ENCODE results near the gene FANCI.

Gene FANCI

GRCh38 chr15:89209057-89209456 is 34.7 kb upstream of the FANCI start:
- H3K27ac ChIP-seq (ENCODE audit: low read length): no peak overlapping the region
- H3K9me2 ChIP-seq (replicated peaks; ENCODE audit: insufficient read depth, low read length): no peaks in the 10 kb centered on the region
- H4K20me1 ChIP-seq (ENCODE audit: insufficient read depth, low read length): no peaks in the 10 kb centered on the region
- TF ChIP-seq EZH2 (optimal IDR thresholded peaks at IDR 0.05; ENCODE audit: low read depth, low read length) (no peak), EZH2phosphoT487 (IDR thresholded peaks at IDR 0.05; ENCODE audit: low read length) (no peak), CTCF (IDR thresholded peaks at IDR 0.05; ENCODE audit: low read length) (no peak)
- DNase-seq: no peak
- H2AFZ ChIP-seq (ENCODE audit: low read length): no peak overlapping the region
- H3K79me2 ChIP-seq (ENCODE audit: low read length): no peaks in the 10 kb centered on the region
- H3K4me3 ChIP-seq (ENCODE audit: low read length): no peak overlapping the region
- peaks cover 3% of the 10 kb centered on the region; the same call in 1 of the 2 replicates for H3K4me1 ChIP-seq (ENCODE audit: low read length)
- no peaks in the 10 kb centered on the region for H3K9me3 ChIP-seq (replicated peaks; ENCODE audit: insufficient read depth, low read length)
- H3F3A ChIP-seq (ENCODE audit: insufficient read depth, low read length): no peaks in the 10 kb centered on the region; the same call in 1 of the 2 replicates
- H3K9ac ChIP-seq (ENCODE audit: low read length): no peak overlapping the region
- H3K27me3 ChIP-seq (replicated peaks; ENCODE audit: insufficient read depth, low read length): no peaks in the 10 kb centered on the region
- no peak overlapping the region for H3K4me2 ChIP-seq (ENCODE audit: low read depth, low read length)
- no peaks in the 10 kb centered on the region for H3K36me3 ChIP-seq (replicated peaks; ENCODE audit: insufficient read depth, low read length)

- H3K27ac ChIP-seq (ENCODE audit: low read length): no peak overlapping the region
- TF ChIP-seq EZH2phosphoT487 (IDR thresholded peaks at IDR 0.05; ENCODE audit: low read length) (no peak), EZH2 (optimal IDR thresholded peaks at IDR 0.05; ENCODE audit: low read depth, low read length) (no peak), CTCF (IDR thresholded peaks at IDR 0.05; ENCODE audit: low read length) (no peak)
- H3F3A ChIP-seq (ENCODE audit: insufficient read depth, low read length): no peaks in the 10 kb centered on the region; the same call in 1 of the 2 replicates
- no peaks in the 10 kb centered on the region for H3K9me2 ChIP-seq (replicated peaks; ENCODE audit: insufficient read depth, low read length)
- H4K20me1 ChIP-seq (ENCODE audit: insufficient read depth, low read length): no peaks in the 10 kb centered on the region
- H2AFZ ChIP-seq (ENCODE audit: low read length): no peak overlapping the region
- H3K4me3 ChIP-seq (ENCODE audit: low read length): no peak overlapping the region
- H3K4me2 ChIP-seq (ENCODE audit: low read depth, low read length): no peak overlapping the region
- DNase-seq: no peak
- H3K79me2 ChIP-seq (ENCODE audit: low read length): no peaks in the 10 kb centered on the region
- H3K4me1 ChIP-seq (ENCODE audit: low read length): peaks cover 3% of the 10 kb centered on the region; the same call in 1 of the 2 replicates
- no peaks in the 10 kb centered on the region for H3K27me3 ChIP-seq (replicated peaks; ENCODE audit: insufficient read depth, low read length)
- H3K36me3 ChIP-seq (replicated peaks; ENCODE audit: insufficient read depth, low read length): no peaks in the 10 kb centered on the region
- H3K9me3 ChIP-seq (replicated peaks; ENCODE audit: insufficient read depth, low read length): no peaks in the 10 kb centered on the region
- H3K9ac ChIP-seq (ENCODE audit: low read length): no peak overlapping the region
Observed at GRCh38 chr15:89211678-89212170, 32.1 kb upstream of the FANCI start.

- Histone ChIP-seq H3F3A (ENCODE audit: insufficient read depth, low read length) (no peaks in the 10 kb centered on the region), H3K79me2 (ENCODE audit: low read length) (no peaks in the 10 kb centered on the region), H2AFZ (ENCODE audit: low read length) (no peak overlapping the region), H3K9ac (ENCODE audit: low read length) (no peak overlapping the region), H3K27ac (ENCODE audit: low read length) (no peak overlapping the region), H3K9me3 (replicated peaks; ENCODE audit: insufficient read depth, low read length) (no peaks in the 10 kb centered on the region), H4K20me1 (ENCODE audit: insufficient read depth, low read length) (no peaks in the 10 kb centered on the region), H3K27me3 (replicated peaks; ENCODE audit: insufficient read depth, low read length) (no peaks in the 10 kb centered on the region), H3K36me3 (replicated peaks; ENCODE audit: insufficient read depth, low read length) (no peaks in the 10 kb centered on the region), H3K4me3 (ENCODE audit: low read length) (no peak overlapping the region), H3K4me1 (ENCODE audit: low read length) (no peaks in the 10 kb centered on the region), H3K4me2 (ENCODE audit: low read depth, low read length) (no peak overlapping the region), H3K9me2 (replicated peaks; ENCODE audit: insufficient read depth, low read length) (no peaks in the 10 kb centered on the region)
- TF ChIP-seq CTCF (IDR thresholded peaks at IDR 0.05; ENCODE audit: low read length) (no peak), EZH2 (optimal IDR thresholded peaks at IDR 0.05; ENCODE audit: low read depth, low read length) (no peak), EZH2phosphoT487 (IDR thresholded peaks at IDR 0.05; ENCODE audit: low read length) (no peak)
- DNase-seq: no peak
Observed at GRCh38 chr15:89215627-89216026, 28.2 kb upstream of the FANCI start.
